Transverse colon (tissue), 4 donors: ENCODE data around the gene AGBL4.

Experiments
- EP300 ChIP-seq: sonication (generic); formaldehyde crosslinking; IDR thresholded peaks from one replicate; pipeline ENCODE4 v1.6.1; 2017; ENCODE audit warnings: antibody characterized with exemption, low read depth
- POLR2A ChIP-seq: fragments of 450-650 bp; IDR thresholded peaks from one replicate; pipeline ENCODE4 v1.6.1; 2016; ENCODE audit warnings: antibody characterized with exemption, mild to moderate bottlenecking, moderate library complexity
- POLR2AphosphoS5 ChIP-seq, 3 donors: sonication (generic); formaldehyde crosslinking; IDR thresholded peaks; one replicate each; pipeline ENCODE4 v1.6.1; 2016; ENCODE audit warnings: antibody characterized with exemption in 3 of 3
- TF ChIP-seq, protein P1 (sequence below), 5 experiments: fragments of 200-600 bp in 3 of 5; fragments of 450-650 bp in 2 of 5; sonication (generic) in 3 of 5; IDR thresholded peaks; 1 replicate in 2 of 5; 2 replicates in 3 of 5; pipeline ENCODE4 v1.5.1; 2016 to 2017; ENCODE audit warnings: antibody characterized with exemption in 5 of 5, inconsistent platforms in 3 of 5, mild to moderate bottlenecking in 2 of 5, moderate library complexity in 1 of 5

DNA sequence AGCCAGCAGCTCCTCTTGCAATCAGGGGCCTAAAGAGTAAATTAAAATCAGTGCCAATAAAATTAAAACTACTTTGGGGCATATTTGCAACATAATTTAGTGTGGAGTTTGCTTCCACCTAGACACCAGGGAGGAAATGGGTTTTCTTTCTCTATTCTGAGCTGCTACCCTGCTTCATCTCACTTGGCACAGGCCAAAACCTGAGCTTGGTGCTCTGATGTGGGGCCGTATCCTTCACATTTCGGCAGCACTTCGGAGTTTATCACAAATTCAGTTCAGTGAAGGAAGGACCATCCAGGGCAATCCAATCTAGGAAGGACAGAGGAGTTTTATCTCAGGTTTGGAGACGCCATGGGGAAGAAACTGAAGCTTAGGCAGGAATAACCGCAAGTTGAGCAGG, 1428.1 kb downstream of the AGBL4 start:
- TF ChIP-seq, protein P1, sequence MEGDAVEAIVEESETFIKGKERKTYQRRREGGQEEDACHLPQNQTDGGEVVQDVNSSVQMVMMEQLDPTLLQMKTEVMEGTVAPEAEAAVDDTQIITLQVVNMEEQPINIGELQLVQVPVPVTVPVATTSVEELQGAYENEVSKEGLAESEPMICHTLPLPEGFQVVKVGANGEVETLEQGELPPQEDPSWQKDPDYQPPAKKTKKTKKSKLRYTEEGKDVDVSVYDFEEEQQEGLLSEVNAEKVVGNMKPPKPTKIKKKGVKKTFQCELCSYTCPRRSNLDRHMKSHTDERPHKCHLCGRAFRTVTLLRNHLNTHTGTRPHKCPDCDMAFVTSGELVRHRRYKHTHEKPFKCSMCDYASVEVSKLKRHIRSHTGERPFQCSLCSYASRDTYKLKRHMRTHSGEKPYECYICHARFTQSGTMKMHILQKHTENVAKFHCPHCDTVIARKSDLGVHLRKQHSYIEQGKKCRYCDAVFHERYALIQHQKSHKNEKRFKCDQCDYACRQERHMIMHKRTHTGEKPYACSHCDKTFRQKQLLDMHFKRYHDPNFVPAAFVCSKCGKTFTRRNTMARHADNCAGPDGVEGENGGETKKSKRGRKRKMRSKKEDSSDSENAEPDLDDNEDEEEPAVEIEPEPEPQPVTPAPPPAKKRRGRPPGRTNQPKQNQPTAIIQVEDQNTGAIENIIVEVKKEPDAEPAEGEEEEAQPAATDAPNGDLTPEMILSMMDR (IDR thresholded peaks at IDR 0.05) = no peak
- no peak for TF ChIP-seq POLR2A
- no peak for TF ChIP-seq EP300
- TF ChIP-seq POLR2AphosphoS5 (IDR thresholded peaks at IDR 0.05) = no peak
